Measurements from ENCODE around the gene ZNF749.

ZNF749 gene

GRCh38 chr19:57406516-57407123 lies 28.5 kb upstream of the ZNF749 start:
- no peak overlapping the region for H3K4me3 ChIP-seq (ENCODE audit: low read depth, low read length)
- peak; percentile 61 for DNase-seq (ENCODE audit: low read depth)
- TF ChIP-seq, protein P1, sequence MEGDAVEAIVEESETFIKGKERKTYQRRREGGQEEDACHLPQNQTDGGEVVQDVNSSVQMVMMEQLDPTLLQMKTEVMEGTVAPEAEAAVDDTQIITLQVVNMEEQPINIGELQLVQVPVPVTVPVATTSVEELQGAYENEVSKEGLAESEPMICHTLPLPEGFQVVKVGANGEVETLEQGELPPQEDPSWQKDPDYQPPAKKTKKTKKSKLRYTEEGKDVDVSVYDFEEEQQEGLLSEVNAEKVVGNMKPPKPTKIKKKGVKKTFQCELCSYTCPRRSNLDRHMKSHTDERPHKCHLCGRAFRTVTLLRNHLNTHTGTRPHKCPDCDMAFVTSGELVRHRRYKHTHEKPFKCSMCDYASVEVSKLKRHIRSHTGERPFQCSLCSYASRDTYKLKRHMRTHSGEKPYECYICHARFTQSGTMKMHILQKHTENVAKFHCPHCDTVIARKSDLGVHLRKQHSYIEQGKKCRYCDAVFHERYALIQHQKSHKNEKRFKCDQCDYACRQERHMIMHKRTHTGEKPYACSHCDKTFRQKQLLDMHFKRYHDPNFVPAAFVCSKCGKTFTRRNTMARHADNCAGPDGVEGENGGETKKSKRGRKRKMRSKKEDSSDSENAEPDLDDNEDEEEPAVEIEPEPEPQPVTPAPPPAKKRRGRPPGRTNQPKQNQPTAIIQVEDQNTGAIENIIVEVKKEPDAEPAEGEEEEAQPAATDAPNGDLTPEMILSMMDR (conservative IDR thresholded peaks at IDR 0.05; ENCODE audit: low read depth, low read length) = peak; percentile 93

DNA sequence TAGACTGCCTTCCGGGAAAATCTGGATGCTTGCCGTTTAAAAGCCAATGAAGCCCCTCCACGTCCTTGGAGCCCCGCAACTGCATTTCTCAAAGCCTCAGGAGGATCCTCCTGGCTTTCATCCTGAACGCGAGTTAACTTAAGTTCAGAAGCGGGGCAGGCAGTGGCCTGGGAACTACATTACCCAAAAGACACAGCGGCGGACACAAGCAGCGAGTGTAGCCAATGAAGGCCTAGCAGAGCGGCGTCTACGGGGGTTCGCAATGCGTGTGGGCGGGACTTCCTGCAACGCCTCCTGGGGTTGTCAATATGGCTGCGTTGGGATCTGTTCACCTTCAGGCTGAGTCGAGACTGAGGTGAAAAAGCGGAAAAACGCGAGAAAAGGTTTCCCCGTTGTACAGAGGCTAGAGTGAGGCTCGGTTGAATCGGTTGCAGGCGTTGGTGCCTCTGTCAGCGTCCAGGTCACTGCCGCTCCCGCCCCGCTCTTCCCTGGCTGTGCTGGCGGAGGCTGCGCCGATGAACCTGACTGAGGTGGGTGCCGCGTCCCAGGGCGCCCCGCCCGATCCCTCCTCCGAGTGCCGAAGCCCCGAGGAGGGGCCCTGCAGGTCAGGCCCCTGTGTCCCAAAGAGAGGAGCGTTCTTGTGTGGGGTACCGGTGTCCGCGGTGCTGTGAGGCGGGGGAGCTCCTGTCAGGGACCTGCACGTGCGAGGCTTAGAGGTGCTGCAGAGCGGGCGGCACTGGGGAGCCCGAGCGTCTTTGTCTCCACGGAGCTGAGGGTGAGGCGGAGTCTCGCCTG lies 24.1 kb upstream of the ZNF749 start, which contains the start of gene ZNF17:
ZNF17 (plus strand) TSS at position 285 of the 795 bp plus-strand sequence. CDS start 2,455 bp downstream, outside the sequence.
- peak; percentile 97 for DNase-seq (ENCODE audit: low read depth)
- H3K4me3 ChIP-seq (ENCODE audit: low read depth, low read length) = peak within 1 kb of the TSS; percentile 88
- TF ChIP-seq, protein P1 (conservative IDR thresholded peaks at IDR 0.05; ENCODE audit: low read depth, low read length) = no peak

- no peak for DNase-seq (ENCODE audit: low read depth)
- H3K4me3 ChIP-seq (ENCODE audit: low read depth, low read length) = no peak overlapping the region
- TF ChIP-seq, protein P1 (conservative IDR thresholded peaks at IDR 0.05; ENCODE audit: low read depth, low read length) = no peak
Measured at GRCh38 chr19:57419439-57419838, 15.7 kb upstream of the ZNF749 start.

- no peak overlapping the region for H3K4me3 ChIP-seq (ENCODE audit: low read depth, low read length)
- DNase-seq (ENCODE audit: low read depth) = no peak
- TF ChIP-seq, protein P1 (conservative IDR thresholded peaks at IDR 0.05; ENCODE audit: low read depth, low read length) = no peak
Measured at GRCh38 chr19:57421037-57421436, 14.1 kb upstream of the ZNF749 start.

DNA sequence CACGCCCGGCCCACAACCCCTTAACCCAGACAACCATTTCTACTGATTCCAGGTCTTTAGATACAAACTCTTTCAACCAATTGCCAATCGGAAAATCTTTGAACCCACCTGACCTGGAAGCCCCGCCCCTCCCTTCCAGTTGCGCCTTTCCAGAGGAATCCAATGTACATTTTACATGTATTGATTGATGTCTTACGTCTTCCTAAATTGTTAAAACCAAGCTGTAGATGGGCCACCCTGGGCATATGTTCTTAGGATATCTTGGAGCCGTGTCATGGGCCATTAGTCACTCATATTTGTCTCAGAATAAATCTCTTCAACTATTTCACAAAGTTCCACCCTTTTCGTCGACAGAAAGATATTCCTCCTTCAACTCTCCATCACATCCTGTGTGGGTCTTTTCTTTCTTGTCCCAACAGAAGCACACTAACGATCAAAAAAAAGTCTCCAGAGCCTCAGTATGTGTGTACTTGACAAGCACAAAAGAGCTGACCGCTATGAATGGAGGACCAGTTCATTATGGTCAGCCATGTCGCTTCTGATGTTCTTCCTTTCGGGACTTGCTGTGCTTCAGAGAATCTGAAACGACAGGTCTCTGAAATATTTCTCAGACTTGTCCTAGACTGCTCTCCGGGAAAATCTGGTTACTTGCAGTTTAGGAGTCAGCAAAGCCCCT lies 601 bp upstream of the ZNF749 start:
- DNase-seq (ENCODE audit: low read depth) = no peak
- TF ChIP-seq, protein P1 (conservative IDR thresholded peaks at IDR 0.05; ENCODE audit: low read depth, low read length) = no peak

GRCh38 chr19:57436417-57436816 lies 1.3 kb downstream of the ZNF749 start:
- H3K4me3 ChIP-seq (ENCODE audit: low read depth, low read length) = peak overlapping the region; percentile 91
- no peak for DNase-seq (ENCODE audit: low read depth)
- TF ChIP-seq, protein P1 (conservative IDR thresholded peaks at IDR 0.05; ENCODE audit: low read depth, low read length) = no peak

More for the DNA sequence above, 601 bp upstream of the ZNF749 start:
- peak overlapping the region; percentile 91 for H3K4me3 ChIP-seq (ENCODE audit: low read depth, low read length)
